Measurements from ENCODE around the gene RPAP2.
"Not testable (repeated sequence)": the region's sequence is repeated elsewhere in the genome, so short reads cannot be mapped to it uniquely, and the experiment has no call there.

RPAP2 gene

DNA sequence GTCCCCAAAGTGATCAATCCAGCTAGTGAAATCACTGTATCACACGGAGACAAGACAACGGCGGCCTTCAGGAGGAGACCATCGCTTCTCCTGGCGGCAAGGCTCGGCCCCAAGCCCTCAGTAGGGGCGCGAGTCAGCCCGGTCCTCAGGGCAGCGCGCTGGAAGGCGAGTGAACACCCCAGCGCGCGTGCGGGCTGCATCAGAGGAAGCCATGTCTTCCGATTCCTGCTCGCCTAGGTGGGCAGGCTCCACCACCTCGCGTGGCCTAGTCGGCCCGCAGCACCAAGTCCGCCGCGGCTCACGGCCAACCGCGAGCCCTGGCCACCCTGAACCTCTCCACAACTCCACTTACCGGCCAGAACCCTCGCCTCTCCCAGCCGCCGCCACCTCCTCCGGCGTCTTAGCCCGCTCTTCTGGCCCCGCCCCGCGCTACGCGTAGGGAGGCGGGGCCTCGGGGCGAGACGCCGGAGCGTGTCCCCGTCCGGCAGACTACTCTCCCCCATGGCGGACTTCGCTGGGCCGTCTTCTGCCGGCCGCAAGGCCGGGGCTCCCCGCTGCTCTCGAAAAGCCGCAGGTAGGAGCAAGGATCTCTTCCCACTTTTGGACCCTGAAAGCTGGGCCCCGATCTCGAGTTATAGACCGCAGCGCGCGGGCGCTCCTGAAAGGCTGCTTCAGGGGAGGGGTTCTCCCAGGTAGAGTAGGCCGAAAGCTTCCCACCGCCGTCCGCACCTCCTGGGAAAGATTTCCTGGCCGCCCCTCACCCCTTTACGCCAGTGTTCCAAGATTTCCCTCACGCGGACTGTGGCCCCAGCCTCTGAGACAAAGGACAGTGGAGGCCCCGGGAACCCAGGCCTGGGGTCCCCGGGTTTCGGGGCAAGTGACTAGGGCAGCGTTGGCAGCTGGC is at the start of gene RPAP2, which contains the start of gene GLMN:
RPAP2 (plus strand) TSS at position 487 of the 904 bp plus-strand sequence; CDS start at position 502, 15 bp downstream.
GLMN (minus strand) TSS at position 415 of the 904 bp plus-strand sequence. CDS start 988 bp downstream, outside the sequence.
- peak; percentile 19 to 64 for DNase-seq

GRCh38 chr1:92254714-92255113 is 44.1 kb upstream of the RPAP2 start:
- DNase-seq = not testable (repeated sequence)

- DNase-seq = no peak
These were observed 39.5 kb upstream of the RPAP2 start for GRCh38 chr1:92259350-92259749.

DNA sequence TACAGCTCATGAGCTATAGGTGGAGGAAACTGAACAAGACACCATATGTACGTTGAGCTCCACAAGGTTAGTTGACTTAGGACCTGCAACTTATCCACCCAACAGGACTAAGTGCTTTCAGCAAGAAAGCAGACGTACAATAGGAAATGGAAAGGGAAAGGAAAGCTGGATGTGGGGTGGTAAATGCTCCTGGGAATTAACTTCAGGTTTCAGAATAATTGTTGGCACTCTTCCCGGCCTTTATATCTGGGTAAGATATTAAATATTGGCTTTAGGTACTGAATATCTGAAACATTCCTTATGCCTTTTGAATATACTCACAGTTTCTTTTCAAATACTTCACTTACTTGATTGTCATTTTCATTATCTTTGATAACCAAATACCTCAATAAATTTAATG is 36.3 kb upstream of the RPAP2 start:
- no peak for DNase-seq

GRCh38 chr1:92273039-92273438 is 25.8 kb upstream of the RPAP2 start:
- DNase-seq = no peak

GRCh38 chr1:92274939-92275338 is 23.9 kb upstream of the RPAP2 start:
- DNase-seq = no peak

GRCh38 chr1:92276082-92276481 is 22.8 kb upstream of the RPAP2 start:
- DNase-seq = no peak

GRCh38 chr1:92277105-92277723 is 21.6 kb upstream of the RPAP2 start:
- no peak for DNase-seq

GRCh38 chr1:92279781-92280180 is 19.1 kb upstream of the RPAP2 start:
- not testable (repeated sequence) for DNase-seq

DNA sequence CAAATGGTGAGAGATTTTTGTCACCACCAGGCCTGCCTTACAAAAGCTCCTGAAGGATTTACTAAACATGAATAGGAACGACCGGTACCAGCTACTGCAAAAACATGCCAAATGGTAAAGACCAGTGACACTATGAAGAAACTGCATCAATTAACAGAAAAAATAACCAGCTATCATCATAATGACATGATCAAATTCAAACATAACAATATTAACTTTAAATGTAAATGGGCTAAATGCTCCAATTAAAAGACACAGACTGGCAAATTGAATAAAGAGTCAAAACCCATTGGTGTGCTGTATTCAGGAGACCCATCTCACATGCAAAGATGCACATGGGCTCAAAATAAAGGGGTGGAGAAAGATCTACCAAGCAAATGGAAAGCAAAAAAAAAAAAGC is 17.4 kb upstream of the RPAP2 start:
- DNase-seq = not testable (repeated sequence)

DNA sequence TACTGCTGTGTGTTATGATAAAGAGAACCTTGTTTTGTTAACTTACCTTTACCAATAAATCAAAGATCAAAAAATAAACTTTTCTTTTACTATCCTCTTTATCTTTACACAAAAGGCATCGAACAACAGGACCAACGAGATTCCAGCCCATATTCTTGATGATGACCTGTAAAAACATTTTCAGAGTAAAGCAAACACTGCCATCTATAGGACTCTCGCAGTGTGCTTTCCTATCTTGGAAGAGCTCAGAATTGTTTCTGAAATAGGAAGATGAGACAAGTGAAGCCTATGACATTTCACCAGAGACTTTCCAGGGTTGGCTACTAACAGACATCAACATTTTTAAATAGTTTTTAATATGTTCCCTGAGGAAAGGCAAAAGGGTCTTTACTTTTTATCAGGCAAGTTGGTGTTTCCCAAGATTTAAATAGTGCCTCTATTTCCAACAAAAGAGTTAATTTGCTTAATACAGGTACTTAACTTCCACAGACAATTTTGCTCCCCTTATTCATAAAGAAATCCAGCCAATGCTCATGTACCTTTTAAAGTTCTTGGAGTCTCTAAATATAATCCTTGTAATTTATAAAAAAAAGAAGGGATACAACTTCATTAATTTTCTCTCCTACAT is 7.4 kb upstream of the RPAP2 start:
- DNase-seq = peak in 1 of 2 experiments; percentile 26

- DNase-seq = no peak
These were observed 666 bp upstream of the RPAP2 start for GRCh38 chr1:92298213-92298572.

- peak in 1 of 2 experiments; percentile 1 for DNase-seq
These were observed 755 bp downstream of the RPAP2 start for GRCh38 chr1:92299477-92300150.

DNA sequence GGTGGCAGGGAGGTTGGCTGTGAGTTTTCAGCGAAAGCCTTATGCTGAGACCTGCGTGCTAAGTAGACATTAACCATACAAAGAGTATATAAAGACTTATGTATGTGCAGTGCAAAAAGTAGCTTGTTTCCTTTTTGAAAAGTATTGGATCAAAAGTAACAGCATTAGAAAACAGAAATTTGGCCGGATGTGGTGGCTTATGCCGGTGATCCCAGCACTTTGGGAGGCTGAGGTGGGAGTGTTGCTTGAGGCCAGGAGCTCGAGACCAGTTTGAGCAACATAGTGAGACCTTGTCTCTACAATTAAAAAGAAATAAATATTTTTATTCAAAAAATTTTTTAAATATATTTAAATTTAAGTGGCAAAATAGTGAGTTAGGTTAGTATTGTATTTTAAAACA is 2.2 kb downstream of the RPAP2 start:
- DNase-seq = no peak

- no peak for DNase-seq
These were observed 7.2 kb downstream of the RPAP2 start for GRCh38 chr1:92306020-92306419.

DNA sequence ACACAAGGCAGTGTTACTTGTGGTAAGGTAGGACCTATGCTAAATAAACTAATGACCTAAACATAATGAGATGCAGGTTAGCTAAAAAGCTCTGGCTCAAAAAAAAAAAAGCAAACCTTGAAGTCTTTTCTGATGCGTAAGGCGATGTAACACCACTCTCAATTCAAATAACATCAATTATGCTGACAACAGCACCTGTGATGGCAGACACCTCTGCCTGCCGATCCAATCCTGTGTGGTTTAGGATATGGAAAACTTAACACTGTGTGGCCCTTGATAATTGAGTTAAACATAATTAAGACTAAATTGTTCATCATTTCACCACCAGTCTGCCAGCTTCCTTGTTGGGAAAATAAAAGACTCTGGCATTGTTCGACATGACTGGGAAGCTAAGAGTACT is 9.1 kb downstream of the RPAP2 start:
- DNase-seq = no peak

GRCh38 chr1:92310185-92310597 is 11.3 kb downstream of the RPAP2 start:
- DNase-seq = no peak

GRCh38 chr1:92314024-92314423 is 15.2 kb downstream of the RPAP2 start:
- DNase-seq = no peak

DNA sequence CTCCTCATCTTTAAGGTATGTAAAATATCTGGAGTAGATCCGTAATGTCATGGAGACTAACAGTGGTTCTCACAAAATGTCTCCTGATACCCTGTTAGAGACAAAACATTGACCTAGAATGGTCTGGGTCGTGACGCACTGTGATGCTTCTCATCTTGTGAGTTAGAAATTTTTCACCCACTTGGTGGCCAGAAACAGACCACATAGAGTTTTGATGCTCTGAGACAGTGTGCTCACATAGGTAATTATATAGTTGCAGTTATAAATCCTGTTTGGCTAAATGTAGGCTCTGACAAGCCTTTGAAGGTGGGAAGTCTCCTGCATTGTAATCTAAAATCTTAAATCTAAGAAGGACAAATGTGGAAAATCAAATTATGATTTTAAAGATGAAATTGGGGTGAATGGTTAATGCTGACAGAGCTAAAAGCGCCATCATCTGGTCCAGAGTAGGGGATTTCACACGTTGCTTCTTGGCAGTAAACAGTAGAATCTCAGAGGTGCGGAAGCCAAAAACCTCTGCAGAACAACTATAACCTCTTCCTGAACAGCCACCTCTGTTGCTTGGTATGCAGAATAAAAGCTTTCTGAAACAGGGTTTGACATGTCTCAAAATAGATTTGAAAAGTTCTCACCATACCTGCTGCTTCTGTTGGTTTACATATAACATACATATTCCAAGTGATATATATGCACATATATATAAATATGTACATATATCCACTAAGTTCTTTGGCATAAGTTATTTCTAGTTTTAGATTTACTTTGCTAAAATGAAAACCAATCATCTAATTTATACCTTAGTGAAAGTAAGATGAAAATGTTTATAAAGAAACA is 17.1 kb downstream of the RPAP2 start:
- DNase-seq = no peak

DNA sequence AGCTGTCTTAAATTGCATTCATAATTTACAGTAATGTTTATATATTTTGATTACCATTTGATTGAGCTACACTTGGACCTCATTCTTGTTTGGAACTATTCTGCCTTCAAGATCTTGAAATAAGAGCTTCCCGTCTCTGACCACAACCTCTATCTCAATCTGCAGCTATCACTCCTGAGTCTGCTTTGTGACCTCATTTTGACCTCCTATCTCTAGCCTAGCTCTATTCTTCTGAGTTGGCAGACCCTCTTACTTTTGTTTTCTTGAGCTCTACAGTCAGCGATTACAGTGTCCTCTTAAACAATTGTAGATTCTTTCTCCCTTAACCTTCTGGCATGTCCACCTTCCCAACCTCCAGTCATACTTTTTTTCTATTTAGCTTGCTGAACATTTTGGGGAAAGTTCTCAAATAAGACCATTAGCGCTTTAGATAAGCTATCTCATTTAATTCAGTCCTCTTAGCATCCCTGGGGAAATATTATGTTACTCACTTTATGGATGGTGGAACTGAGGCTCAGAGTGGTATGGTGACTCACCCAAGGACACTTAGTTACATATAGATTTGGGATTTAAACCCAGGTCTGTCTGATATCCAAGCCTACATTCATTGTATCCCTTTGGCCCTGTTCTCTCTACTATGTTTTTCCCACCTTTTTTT is 19.1 kb downstream of the RPAP2 start:
- no peak for DNase-seq

All from cerebellar nuclear complex (tissue), 1 donor.